Astrocyte (in vitro differentiated cells and primary cell): ENCODE data around the gene LLCFC1. TPM values are rescaled to one million over a fixed set of nuclear protein-coding genes. Genes with fewer than 3 reads are reported as not detected.

Source experiments
- DNase-seq: peaks from one replicate; pipeline ENCODE4 v3.0.0-alpha.2; 2010; ENCODE audit warnings: low read depth
- FAIRE-seq: peaks from 2 replicates; lab custom pipeline; 2011; peaks lifted over from hg19 to GRCh38; lab: Jason Lieb, UNC
- H2AFZ ChIP-seq: 2 replicates; pipeline ENCODE4 v1.6.0; 2012; ENCODE audit warnings: low read depth, low read length, inconsistent platforms
- H3K27ac ChIP-seq: 2 replicates; pipeline ENCODE4 v1.5.1; 2011; ENCODE audit warnings: low read depth, low read length, inconsistent platforms
- H3K27me3 ChIP-seq: 2 replicates; pipeline ENCODE4 v1.6.0; 2011; ENCODE audit warnings: low read length, inconsistent platforms; ENCODE audit not compliant: insufficient read depth
- H3K36me3 ChIP-seq: 2 replicates; pipeline ENCODE4 v1.5.1; 2011; ENCODE audit warnings: low read length, inconsistent platforms; ENCODE audit not compliant: insufficient read depth
- H3K4me1 ChIP-seq: 2 replicates; pipeline ENCODE4 v1.5.1; 2011; ENCODE audit warnings: low read length, inconsistent platforms; ENCODE audit not compliant: insufficient read depth
- H3K4me2 ChIP-seq: 2 replicates; pipeline ENCODE4 v1.6.0; 2012; ENCODE audit warnings: low read length, inconsistent platforms
- H3K4me3 ChIP-seq: 2 replicates; pipeline ENCODE4 v1.5.1; 2011; ENCODE audit warnings: low read depth, mild to moderate bottlenecking, low read length, inconsistent platforms; ENCODE audit not compliant: insufficient read depth
- H3K79me2 ChIP-seq: 2 replicates; pipeline ENCODE4 v1.6.0; 2012; ENCODE audit warnings: mild to moderate bottlenecking, low read length, inconsistent platforms; ENCODE audit not compliant: insufficient read depth
- H3K9ac ChIP-seq: 2 replicates; pipeline ENCODE4 v1.6.0; 2012; ENCODE audit warnings: mild to moderate bottlenecking, low read length, inconsistent platforms
- H3K9me3 ChIP-seq: 2 replicates; pipeline ENCODE4 v1.5.1; 2012; ENCODE audit warnings: low read depth, mild to moderate bottlenecking, low read length, inconsistent platforms; ENCODE audit not compliant: insufficient read depth
- H4K20me1 ChIP-seq: 2 replicates; pipeline ENCODE4 v1.6.0; 2012; ENCODE audit warnings: low read length, inconsistent platforms; ENCODE audit not compliant: insufficient read depth
- H3K27ac Mint-ChIP-seq: one replicate; pipeline ENCODE4 v1.8.0; 2021; ENCODE audit warnings: mild to moderate bottlenecking, mixed read lengths; ENCODE audit not compliant: unreplicated experiment
- H3K27me3 Mint-ChIP-seq: one replicate; pipeline ENCODE4 v1.8.0; 2021; ENCODE audit warnings: low read depth, mixed read lengths; ENCODE audit not compliant: unreplicated experiment
- H3K36me3 Mint-ChIP-seq: one replicate; pipeline ENCODE4 v1.8.0; 2021; ENCODE audit warnings: low read depth, mixed read lengths; ENCODE audit not compliant: unreplicated experiment
- H3K4me1 Mint-ChIP-seq: one replicate; pipeline ENCODE4 v1.8.0; 2021; ENCODE audit warnings: low read depth, mixed read lengths; ENCODE audit not compliant: unreplicated experiment
- H3K4me3 Mint-ChIP-seq: one replicate; pipeline ENCODE4 v1.8.0; 2021; ENCODE audit warnings: mild to moderate bottlenecking, moderate library complexity, mixed read lengths; ENCODE audit not compliant: unreplicated experiment
- H3K9me3 Mint-ChIP-seq: one replicate; pipeline ENCODE4 v1.8.0; 2021; ENCODE audit warnings: mild to moderate bottlenecking, mixed read lengths; ENCODE audit not compliant: unreplicated experiment
- CTCF ChIP-seq: IDR thresholded peaks from 2 replicates; pipeline ENCODE4 v1.5.1; 2011; ENCODE audit warnings: low read depth, mild to moderate bottlenecking, inconsistent platforms, low read length, moderate library complexity; ENCODE audit not compliant: insufficient read depth
- EZH2 ChIP-seq: IDR thresholded peaks from 2 replicates; pipeline ENCODE4 v1.6.1; 2012; ENCODE audit warnings: mild to moderate bottlenecking, low read length, inconsistent platforms; ENCODE audit not compliant: insufficient read depth
- total RNA-seq: library from RNA; stranded (reverse); gene quantifications from 2 replicates; pipeline ENCODE4 v1.2.1, GENCODE V29; 2021

The LLCFC1 gene
- total RNA-seq, 1 donor from 2014 or later = not detected

- Mint-ChIP-seq H3K4me3 (no peak within 1 kb of the TSS), H3K27me3 (peaks cover 12% of the 10 kb centered on the region), H3K4me1 (peaks cover 2% of the 10 kb centered on the region), H3K36me3 (peaks cover 2% of the 10 kb centered on the region), H3K9me3 (peaks cover 3% of the 10 kb centered on the region), H3K27ac (no peak within 1 kb of the TSS)
- no peaks in the 10 kb centered on the region for H4K20me1 ChIP-seq
- H3K4me2 ChIP-seq = no peak within 1 kb of the TSS
- H2AFZ ChIP-seq = no peak within 1 kb of the TSS
- H3K27me3 ChIP-seq = peaks cover 4% of the 10 kb centered on the region
- TF ChIP-seq CTCF = no peak
- TF ChIP-seq EZH2 = no peak
- DNase-seq (no peak), FAIRE-seq (no peak)
- H3K36me3 ChIP-seq = no peaks in the 10 kb centered on the region
- no peak within 1 kb of the TSS for H3K9ac ChIP-seq
- H3K79me2 ChIP-seq = no peaks in the 10 kb centered on the region
- H3K4me3 ChIP-seq = no peak within 1 kb of the TSS
- no peaks in the 10 kb centered on the region for H3K9me3 ChIP-seq
- no peaks in the 10 kb centered on the region for H3K4me1 ChIP-seq
- no peak within 1 kb of the TSS for H3K27ac ChIP-seq
These were observed 23.0 kb downstream of the LLCFC1 start, which contains the start of gene KEL for GRCh38 chr7:142961973-142962926. Gene KEL (minus strand): TSS chr7:142962363. CDS start chr7:142962206, 157 bp downstream.

GRCh38 chr7:142962991-142963390 lies 23.7 kb downstream of the LLCFC1 start:
- Histone ChIP-seq H3K4me1 (no peaks in the 10 kb centered on the region), H3K4me3 (no peak overlapping the region), H3K36me3 (no peaks in the 10 kb centered on the region), H3K9ac (no peak overlapping the region), H3K4me2 (no peak overlapping the region), H4K20me1 (no peaks in the 10 kb centered on the region), H3K27ac (no peak overlapping the region), H3K79me2 (no peaks in the 10 kb centered on the region), H3K27me3 (peaks cover 4% of the 10 kb centered on the region), H3K9me3 (no peaks in the 10 kb centered on the region), H2AFZ (no peak overlapping the region)
- Mint-ChIP-seq H3K27ac (no peak overlapping the region), H3K27me3 (peaks cover 12% of the 10 kb centered on the region), H3K36me3 (peaks cover 2% of the 10 kb centered on the region), H3K4me3 (no peak overlapping the region), H3K9me3 (peaks cover 3% of the 10 kb centered on the region), H3K4me1 (peaks cover 1% of the 10 kb centered on the region)
- TF ChIP-seq CTCF = no peak
- TF ChIP-seq EZH2 = no peak
- no peak for FAIRE-seq
- DNase-seq = no peak
